Adipocyte (in vitro differentiated cells): Measurements from ENCODE around the gene SLIT1.
"Not testable (repeated sequence)": the region's sequence is repeated elsewhere in the genome, so short reads cannot be mapped to it uniquely, and the experiment has no call there.

Source experiments
- DNase-seq: peaks from one replicate; pipeline ENCODE4 v3.0.0-alpha.2; 2015; ENCODE audit warnings: low read depth
- H3K27me3 ChIP-seq: replicated peaks from 2 replicates; pipeline ENCODE4 v1.7.0; 2013; ENCODE audit warnings: mild to moderate bottlenecking, low read length, moderate library complexity; ENCODE audit not compliant: control insufficient read depth, insufficient read depth
- H3K36me3 ChIP-seq: 2 replicates; pipeline ENCODE4 v1.7.0; 2013; ENCODE audit warnings: low read length, mild to moderate bottlenecking, moderate library complexity; ENCODE audit not compliant: control insufficient read depth, insufficient read depth, severe bottlenecking
- H3K4me1 ChIP-seq: 2 replicates; pipeline ENCODE4 v1.7.0; 2013; ENCODE audit warnings: mild to moderate bottlenecking, low read length, moderate library complexity; ENCODE audit not compliant: control insufficient read depth, insufficient read depth
- H3K4me3 ChIP-seq: 2 replicates; pipeline ENCODE4 v1.7.0; 2013; ENCODE audit warnings: mild to moderate bottlenecking, low read length, moderate library complexity
- H3K9ac ChIP-seq: 2 replicates; pipeline ENCODE4 v1.7.0; 2013; ENCODE audit warnings: mild to moderate bottlenecking, low read length, moderate library complexity
- H3K9me3 ChIP-seq: 2 replicates; pipeline ENCODE4 v1.7.0; 2013; ENCODE audit warnings: mild to moderate bottlenecking, low read length, moderate library complexity; ENCODE audit not compliant: control insufficient read depth

Gene SLIT1

GRCh38 chr10:97090035-97090434 lies 95.7 kb downstream of the SLIT1 start:
- Histone ChIP-seq H3K4me3 (no peak overlapping the region), H3K9me3 (peaks cover 6% of the 10 kb centered on the region), H3K36me3 (no peaks in the 10 kb centered on the region), H3K4me1 (peaks cover 3% of the 10 kb centered on the region), H3K27me3 (peaks cover 54% of the 10 kb centered on the region), H3K9ac (no peak overlapping the region)
- no peak for DNase-seq

GRCh38 chr10:97089209-97089870 lies 96.4 kb downstream of the SLIT1 start:
- H3K4me1 ChIP-seq = peaks cover 3% of the 10 kb centered on the region
- H3K27me3 ChIP-seq = peaks cover 48% of the 10 kb centered on the region
- no peak overlapping the region for H3K4me3 ChIP-seq
- H3K36me3 ChIP-seq = no peaks in the 10 kb centered on the region
- DNase-seq = no peak
- peaks cover 6% of the 10 kb centered on the region for H3K9me3 ChIP-seq
- no peak overlapping the region for H3K9ac ChIP-seq

- H3K27me3 ChIP-seq = peaks cover 35% of the 10 kb centered on the region
- H3K4me1 ChIP-seq = peaks cover 3% of the 10 kb centered on the region
- H3K9me3 ChIP-seq = no peaks in the 10 kb centered on the region
- DNase-seq = no peak
- no peak overlapping the region for H3K4me3 ChIP-seq
- H3K9ac ChIP-seq = no peak overlapping the region
- H3K36me3 ChIP-seq = no peaks in the 10 kb centered on the region
Observed at GRCh38 chr10:97087296-97087695, 98.5 kb downstream of the SLIT1 start.

- Histone ChIP-seq H3K4me3 (no peak overlapping the region), H3K9me3 (no peaks in the 10 kb centered on the region), H3K9ac (no peak overlapping the region), H3K4me1 (peaks cover 3% of the 10 kb centered on the region), H3K36me3 (no peaks in the 10 kb centered on the region), H3K27me3 (peaks cover 32% of the 10 kb centered on the region)
- no peak for DNase-seq
Observed at GRCh38 chr10:97086530-97086929, 99.2 kb downstream of the SLIT1 start.

GRCh38 chr10:97083228-97083829 lies 102.4 kb downstream of the SLIT1 start:
- H3K9me3 ChIP-seq = no peaks in the 10 kb centered on the region
- no peaks in the 10 kb centered on the region for H3K4me1 ChIP-seq
- peaks cover 52% of the 10 kb centered on the region for H3K27me3 ChIP-seq
- no peak overlapping the region for H3K4me3 ChIP-seq
- no peak for DNase-seq
- H3K36me3 ChIP-seq = no peaks in the 10 kb centered on the region
- no peak overlapping the region for H3K9ac ChIP-seq

GRCh38 chr10:97082575-97082974 lies 103.2 kb downstream of the SLIT1 start:
- H3K27me3 ChIP-seq = peaks cover 50% of the 10 kb centered on the region
- H3K9ac ChIP-seq, H3K9me3 ChIP-seq, H3K4me3 ChIP-seq, H3K4me1 ChIP-seq, DNase-seq, H3K36me3 ChIP-seq: not testable (repeated sequence)

- peak; percentile 63 for DNase-seq
- Histone ChIP-seq H3K27me3 (peaks cover 57% of the 10 kb centered on the region), H3K4me3 (no peak overlapping the region), H3K4me1 (no peaks in the 10 kb centered on the region), H3K36me3 (no peaks in the 10 kb centered on the region), H3K9me3 (no peaks in the 10 kb centered on the region), H3K9ac (no peak overlapping the region)
Observed at GRCh38 chr10:97081621-97082235, 104.0 kb downstream of the SLIT1 start.

GRCh38 chr10:97080051-97080776 lies 105.5 kb downstream of the SLIT1 start:
- no peak overlapping the region for H3K4me3 ChIP-seq
- H3K9me3 ChIP-seq = no peaks in the 10 kb centered on the region
- H3K36me3 ChIP-seq = no peaks in the 10 kb centered on the region
- peaks cover 70% of the 10 kb centered on the region for H3K27me3 ChIP-seq
- no peak for DNase-seq
- H3K9ac ChIP-seq = no peak overlapping the region
- H3K4me1 ChIP-seq = no peaks in the 10 kb centered on the region

GRCh38 chr10:97079448-97079847 lies 106.3 kb downstream of the SLIT1 start:
- H3K27me3 ChIP-seq = peaks cover 77% of the 10 kb centered on the region
- no peaks in the 10 kb centered on the region for H3K9me3 ChIP-seq
- no peaks in the 10 kb centered on the region for H3K36me3 ChIP-seq
- no peaks in the 10 kb centered on the region for H3K4me1 ChIP-seq
- no peak for DNase-seq
- H3K9ac ChIP-seq = no peak overlapping the region
- H3K4me3 ChIP-seq = no peak overlapping the region

- no peak for DNase-seq
- Histone ChIP-seq H3K4me3 (no peak overlapping the region), H3K27me3 (peaks cover 82% of the 10 kb centered on the region), H3K4me1 (no peaks in the 10 kb centered on the region), H3K9ac (no peak overlapping the region), H3K9me3 (no peaks in the 10 kb centered on the region), H3K36me3 (no peaks in the 10 kb centered on the region)
Observed at GRCh38 chr10:97078938-97079445, 106.8 kb downstream of the SLIT1 start.

GRCh38 chr10:97078261-97078937 lies 107.4 kb downstream of the SLIT1 start:
- Histone ChIP-seq H3K4me3 (no peak overlapping the region), H3K9me3 (no peaks in the 10 kb centered on the region), H3K4me1 (no peaks in the 10 kb centered on the region), H3K27me3 (peaks cover 88% of the 10 kb centered on the region), H3K9ac (no peak overlapping the region), H3K36me3 (no peaks in the 10 kb centered on the region)
- no peak for DNase-seq
